Right atrium auricular region (tissue), 2 donors: ENCODE measurements around the gene RNF8. TPM values are rescaled to one million over a fixed set of nuclear protein-coding genes. Genes with fewer than 3 reads are reported as not detected.

Experiments used
- DNase-seq: peaks from one replicate; pipeline ENCODE4 v3.0.0-alpha.2; 2019; ENCODE audit warnings: low spot score
- H3K27ac ChIP-seq, 2 donors: fragments of 200-600 bp; sonication (generic); 1 replicate in 1 of 2; 2 replicates in 1 of 2; pipeline ENCODE4 v1.5.1; 2016 to 2019
- H3K27me3 ChIP-seq, 2 donors: fragments of 200-600 bp; sonication (generic); one replicate each; pipeline versions ENCODE4 v1.5.1 to v1.6.0; 2017 to 2019
- H3K36me3 ChIP-seq: fragments of 200-600 bp; sonication (generic); one replicate; pipeline ENCODE4 v1.5.1; 2016
- H3K4me1 ChIP-seq, 2 donors: fragments of 200-600 bp; sonication (generic); one replicate each; pipeline versions ENCODE4 v1.5.1 to v1.6.0; 2017 to 2019
- H3K4me3 ChIP-seq, 2 donors: fragments of 200-600 bp; sonication (generic); 1 replicate in 1 of 2; 2 replicates in 1 of 2; pipeline ENCODE4 v1.5.1; 2017 to 2019; ENCODE audit warnings: mild to moderate bottlenecking in 1 of 2, moderate library complexity in 1 of 2
- H3K9me3 ChIP-seq, 2 donors: fragments of 200-600 bp; sonication (generic); one replicate each; pipeline ENCODE4 v1.5.1; 2019
- CTCF ChIP-seq, 2 donors: fragments of 200-600 bp; sonication (generic); IDR thresholded peaks; one replicate each; pipeline ENCODE4 v1.5.1; 2019; ENCODE audit warnings: antibody characterized with exemption in 2 of 2
- total RNA-seq, 2 donors: library from RNA; depleted of rRNA; stranded (reverse); fragments of >200 nt; gene quantifications; one replicate each; pipeline ENCODE4 v1.1.0, GENCODE V29; 2016

RNF8 gene
- total RNA-seq, 2 donors from 2014 or later = 17.0 to 17.3 TPM

GRCh38 chr6:37319156-37319555 is 34.6 kb upstream of the RNF8 start:
- H3K4me3 ChIP-seq = no peak overlapping the region
- H3K27ac ChIP-seq = peak overlapping the region; percentile 40 to 68
- TF ChIP-seq CTCF (IDR thresholded peaks at IDR 0.05) = no peak
- H3K9me3 ChIP-seq = no peaks in the 10 kb centered on the region
- DNase-seq = no peak
- peaks cover 46% of the 10 kb centered on the region for H3K36me3 ChIP-seq
- H3K27me3 ChIP-seq = no peaks in the 10 kb centered on the region
- peaks cover 0 to 25% of the 10 kb centered on the region in 2 donors for H3K4me1 ChIP-seq

- H3K36me3 ChIP-seq = peaks cover 41% of the 10 kb centered on the region
Observed at GRCh38 chr6:37319856-37320480, 33.8 kb upstream of the RNF8 start.

GRCh38 chr6:37320646-37321045 is 33.1 kb upstream of the RNF8 start:
- no peak overlapping the region for H3K4me3 ChIP-seq
- H3K9me3 ChIP-seq = no peaks in the 10 kb centered on the region
- no peak for DNase-seq
- H3K27ac ChIP-seq = peak overlapping the region; percentile 39 to 68
- H3K4me1 ChIP-seq = peaks cover 0 to 27% of the 10 kb centered on the region in 2 donors
- H3K36me3 ChIP-seq = peaks cover 35% of the 10 kb centered on the region
- TF ChIP-seq CTCF (IDR thresholded peaks at IDR 0.05) = no peak
- H3K27me3 ChIP-seq = no peaks in the 10 kb centered on the region

More at GRCh38 chr6:37319856-37320480, 33.8 kb upstream of the RNF8 start:
- no peak for TF ChIP-seq CTCF (IDR thresholded peaks at IDR 0.05)
- Histone ChIP-seq H3K9me3 (no peaks in the 10 kb centered on the region), H3K27ac (peak overlapping the region; percentile 40 to 68), H3K4me3 (no peak overlapping the region), H3K4me1 (peaks cover 0 to 25% of the 10 kb centered on the region in 2 donors), H3K27me3 (no peaks in the 10 kb centered on the region)
- DNase-seq = no peak

GRCh38 chr6:37321101-37321500 is 32.7 kb upstream of the RNF8 start:
- no peak for DNase-seq
- Histone ChIP-seq H3K4me3 (no peak overlapping the region), H3K27ac (peak overlapping the region; percentile 39 to 68), H3K9me3 (no peaks in the 10 kb centered on the region), H3K36me3 (peaks cover 30% of the 10 kb centered on the region), H3K4me1 (peaks cover 0 to 31% of the 10 kb centered on the region in 2 donors), H3K27me3 (no peaks in the 10 kb centered on the region)
- TF ChIP-seq CTCF (IDR thresholded peaks at IDR 0.05) = no peak

GRCh38 chr6:37321516-37322415 is 32.0 kb upstream of the RNF8 start:
- Histone ChIP-seq H3K27ac (peak overlapping the region in 1 of 2 donors; percentile 68), H3K27me3 (no peaks in the 10 kb centered on the region), H3K36me3 (peaks cover 23% of the 10 kb centered on the region), H3K9me3 (no peaks in the 10 kb centered on the region), H3K4me3 (no peak overlapping the region), H3K4me1 (peaks cover 0 to 31% of the 10 kb centered on the region in 2 donors)
- no peak for TF ChIP-seq CTCF (IDR thresholded peaks at IDR 0.05)
- DNase-seq = no peak
